HG02973 (cell line): ENCODE results near the gene FZD10.

ENCODE experiments used
- ATAC-seq: cut with Tn5 transposase; IDR thresholded peaks from one replicate; pipeline ENCODE4 v1.9.1; 2021; ENCODE audit warnings: moderate library complexity; ENCODE audit not compliant: unreplicated experiment

The FZD10 gene

DNA sequence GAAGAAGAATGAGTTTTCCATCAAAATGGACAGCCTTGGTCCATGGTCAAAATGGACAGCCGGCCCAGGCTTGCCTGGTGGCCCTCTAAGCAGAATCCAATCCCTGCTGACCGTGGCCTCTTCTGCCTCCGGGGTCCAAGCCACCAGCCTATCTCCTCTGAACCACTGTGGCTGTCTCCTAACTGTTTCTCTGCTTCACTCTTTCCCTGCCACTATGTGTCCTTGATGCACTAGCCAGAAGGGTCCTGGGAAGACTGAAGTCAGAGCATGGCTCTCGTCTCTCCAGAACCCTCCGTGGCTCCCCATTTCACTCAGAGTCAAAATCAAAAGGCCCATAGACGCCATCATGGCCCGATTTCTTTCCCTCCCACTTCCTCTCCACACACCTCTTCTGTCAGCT, 8.5 kb upstream of the FZD10 start:
- ATAC-seq: no peak

DNA sequence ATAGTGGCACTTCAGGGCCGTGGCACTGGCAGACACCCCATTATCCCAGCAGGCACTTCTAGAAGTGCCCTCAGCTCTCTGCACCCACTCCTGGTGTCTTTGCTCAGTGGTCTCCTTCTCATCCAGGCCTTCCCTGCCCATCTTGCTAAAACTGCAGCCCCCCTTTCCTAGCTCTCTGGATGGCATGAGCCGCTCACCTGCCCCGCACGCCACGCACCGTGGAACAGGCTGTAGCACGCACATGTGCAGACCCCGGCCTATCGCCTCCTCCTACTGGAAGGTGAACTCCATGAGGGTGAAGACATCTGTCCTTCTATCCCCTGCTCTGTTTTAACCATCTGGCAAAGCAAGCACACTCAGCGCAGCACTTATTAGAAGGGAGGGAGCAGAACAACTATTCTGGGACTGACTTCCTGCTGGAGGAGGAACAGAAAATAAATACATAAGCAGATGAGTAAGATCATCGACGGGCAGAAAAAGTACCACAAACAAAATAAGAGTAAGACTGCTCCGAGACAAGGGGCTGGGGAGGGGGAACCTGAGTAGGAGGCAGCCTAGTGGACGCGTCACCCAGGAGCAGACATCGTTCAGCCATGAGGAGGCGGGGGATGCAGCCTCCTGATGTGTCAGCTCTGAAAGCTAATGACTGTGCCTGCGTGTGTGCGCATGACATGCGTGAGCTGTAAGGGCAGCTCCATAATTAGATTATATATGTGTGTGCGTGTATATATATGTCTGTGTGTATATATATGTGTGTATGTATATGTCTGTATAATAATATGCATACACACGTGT, 7.8 kb upstream of the FZD10 start:
- ATAC-seq: no peak

DNA sequence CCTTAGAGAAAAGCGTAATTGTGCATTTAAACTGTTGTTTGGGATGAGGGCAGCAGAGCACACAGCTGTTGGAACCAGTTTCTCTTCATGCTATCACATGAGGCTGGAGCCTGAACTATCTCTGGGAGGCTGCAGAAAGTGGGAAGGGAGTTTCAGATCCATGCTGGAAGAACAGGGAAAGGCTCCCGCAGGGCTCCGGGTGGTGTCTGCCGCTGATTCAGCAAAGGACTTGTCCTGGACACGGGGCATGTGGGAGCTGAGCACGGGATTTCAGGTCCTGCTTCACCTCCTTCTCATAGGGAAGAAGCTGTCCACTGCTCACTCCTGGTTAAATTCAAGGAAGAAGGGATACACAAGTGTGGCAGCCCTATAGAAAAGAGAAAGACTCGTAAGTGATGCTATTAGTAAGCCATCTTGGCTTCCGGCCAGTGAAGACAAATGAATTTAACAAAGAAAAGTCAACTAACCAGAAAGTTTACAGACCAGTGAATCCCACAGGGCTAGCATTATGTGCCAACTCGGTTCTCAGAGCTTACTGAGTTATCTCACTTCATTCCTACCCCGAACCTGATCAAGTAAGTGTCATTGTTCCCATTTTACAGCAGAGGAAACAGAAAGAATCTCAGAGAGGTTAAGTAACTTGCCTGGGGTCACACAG, 6.7 kb upstream of the FZD10 start:
- ATAC-seq: no peak

DNA sequence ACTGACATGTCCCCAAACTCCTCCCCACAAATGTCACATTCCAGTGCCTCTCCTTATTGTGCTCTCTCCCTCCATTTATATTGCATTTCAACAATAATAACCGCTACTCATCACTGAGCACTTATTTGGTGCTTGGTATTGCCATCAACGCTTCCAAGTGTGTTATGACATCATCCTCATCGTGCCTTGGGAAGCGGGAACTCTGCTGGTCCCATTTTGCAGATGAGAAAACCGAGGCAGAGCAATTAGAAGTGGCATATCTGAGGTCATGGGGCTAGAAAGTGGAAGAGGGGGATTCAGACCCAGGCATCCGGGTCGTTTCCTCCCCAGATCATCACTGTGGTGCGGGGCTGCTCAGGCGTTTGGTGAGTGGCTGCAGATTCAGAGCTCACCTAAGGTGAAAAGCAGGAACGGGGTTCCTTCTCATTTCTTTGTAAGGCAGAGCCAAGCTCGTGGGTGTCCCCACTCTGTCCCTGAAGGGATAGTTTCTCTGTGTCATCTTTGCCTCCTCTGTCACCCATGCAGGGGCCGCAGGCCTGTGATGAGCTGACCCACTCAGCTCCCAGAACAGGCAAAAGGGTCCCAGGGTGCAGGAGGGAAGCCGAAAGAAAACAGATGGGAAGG, 5.5 kb upstream of the FZD10 start:
- no peak for ATAC-seq

DNA sequence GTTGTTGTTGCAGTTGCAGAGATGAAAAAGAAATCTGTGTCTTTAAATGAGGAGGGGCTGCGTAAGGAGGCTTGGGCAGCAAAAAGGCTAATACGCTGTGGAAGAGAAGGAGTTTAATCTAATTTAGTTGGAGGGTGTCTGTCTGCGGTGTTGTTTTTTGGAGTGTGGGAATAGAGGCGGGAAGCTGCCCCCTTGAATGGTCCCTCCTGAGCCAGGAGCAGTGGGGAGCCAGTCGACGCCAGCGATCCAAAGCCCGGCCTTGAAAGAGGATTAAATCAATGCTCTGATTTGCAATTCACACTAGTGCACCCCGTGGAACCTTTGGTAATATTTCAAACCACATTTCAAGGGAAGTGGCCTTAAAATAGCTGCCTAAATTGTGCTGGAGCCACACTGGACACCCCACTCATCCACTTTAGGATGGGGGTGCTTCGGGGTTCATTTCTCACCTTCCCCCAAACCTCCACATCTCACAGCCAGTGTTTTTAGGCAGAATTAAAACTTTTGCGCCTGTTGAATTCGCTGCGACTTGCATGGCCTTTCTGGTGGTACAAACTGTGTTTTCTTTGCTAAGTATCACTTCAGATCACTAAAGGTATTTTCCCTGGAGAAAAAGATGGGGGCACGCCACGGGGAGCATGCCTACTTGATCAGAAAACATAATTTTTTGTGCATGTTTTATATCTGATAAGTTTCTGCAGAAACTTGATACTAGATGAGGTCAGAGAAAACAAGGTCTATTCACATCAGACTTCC, 4.1 kb upstream of the FZD10 start:
- ATAC-seq: no peak

DNA sequence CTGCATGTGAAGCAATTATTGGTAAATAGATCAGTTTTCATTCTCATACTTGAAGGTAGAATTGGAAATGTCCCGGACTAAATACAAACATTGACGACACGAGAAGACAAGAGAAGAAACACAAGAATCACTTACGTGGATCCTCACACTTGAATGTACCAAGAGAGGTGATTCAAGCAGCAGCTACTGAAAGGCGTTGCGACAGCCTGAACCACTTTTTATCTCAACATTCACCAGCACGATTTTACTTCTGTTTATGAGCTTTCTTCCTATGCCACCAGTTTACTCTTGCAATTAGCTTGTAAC, 3.6 kb upstream of the FZD10 start:
- no peak for ATAC-seq

DNA sequence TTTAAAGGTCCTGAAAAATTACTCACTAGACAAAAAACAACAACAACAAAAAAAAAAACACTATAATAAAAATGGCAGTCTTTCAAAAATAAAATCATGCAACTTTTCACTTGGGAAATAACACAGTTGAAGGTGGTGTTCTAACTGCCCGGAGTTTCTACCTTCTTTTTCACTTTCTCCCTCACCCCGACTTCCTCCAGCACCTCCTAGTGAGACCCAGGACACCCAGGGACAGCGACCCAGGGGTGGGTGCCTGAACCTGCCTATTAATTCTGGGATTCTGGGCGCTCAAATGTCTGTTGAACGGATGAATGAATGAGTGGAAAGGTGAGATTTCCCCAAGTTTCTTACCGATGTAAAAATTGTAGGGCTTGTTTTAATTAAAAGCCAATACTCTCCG, 2.0 kb upstream of the FZD10 start:
- no peak for ATAC-seq

DNA sequence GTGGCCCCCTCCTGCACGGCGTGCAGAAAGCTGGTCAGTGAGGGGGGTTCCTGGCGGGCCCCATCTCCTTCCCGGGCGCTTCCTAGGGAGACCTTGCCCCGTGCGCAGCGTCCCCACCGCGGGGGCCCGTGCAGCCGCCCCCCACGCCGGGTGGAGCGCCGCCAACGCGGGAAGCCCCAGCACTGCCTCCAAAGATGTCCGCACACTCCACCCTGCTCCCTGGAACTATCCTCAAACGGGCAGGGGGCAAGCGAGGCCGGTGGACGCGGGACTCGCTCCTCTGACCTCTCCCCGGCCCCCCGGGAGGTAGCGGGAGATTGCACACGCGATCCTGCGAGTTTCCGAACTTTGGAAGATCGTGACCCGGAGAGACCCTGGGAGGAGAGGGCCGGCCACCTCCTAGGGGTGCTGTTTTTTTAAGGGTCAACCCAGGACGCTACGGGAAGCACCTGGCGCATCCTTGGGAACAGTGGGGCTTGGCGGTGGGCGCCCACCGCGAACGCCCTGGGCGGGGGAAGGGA, 1.5 kb upstream of the FZD10 start:
- ATAC-seq: no peak

DNA sequence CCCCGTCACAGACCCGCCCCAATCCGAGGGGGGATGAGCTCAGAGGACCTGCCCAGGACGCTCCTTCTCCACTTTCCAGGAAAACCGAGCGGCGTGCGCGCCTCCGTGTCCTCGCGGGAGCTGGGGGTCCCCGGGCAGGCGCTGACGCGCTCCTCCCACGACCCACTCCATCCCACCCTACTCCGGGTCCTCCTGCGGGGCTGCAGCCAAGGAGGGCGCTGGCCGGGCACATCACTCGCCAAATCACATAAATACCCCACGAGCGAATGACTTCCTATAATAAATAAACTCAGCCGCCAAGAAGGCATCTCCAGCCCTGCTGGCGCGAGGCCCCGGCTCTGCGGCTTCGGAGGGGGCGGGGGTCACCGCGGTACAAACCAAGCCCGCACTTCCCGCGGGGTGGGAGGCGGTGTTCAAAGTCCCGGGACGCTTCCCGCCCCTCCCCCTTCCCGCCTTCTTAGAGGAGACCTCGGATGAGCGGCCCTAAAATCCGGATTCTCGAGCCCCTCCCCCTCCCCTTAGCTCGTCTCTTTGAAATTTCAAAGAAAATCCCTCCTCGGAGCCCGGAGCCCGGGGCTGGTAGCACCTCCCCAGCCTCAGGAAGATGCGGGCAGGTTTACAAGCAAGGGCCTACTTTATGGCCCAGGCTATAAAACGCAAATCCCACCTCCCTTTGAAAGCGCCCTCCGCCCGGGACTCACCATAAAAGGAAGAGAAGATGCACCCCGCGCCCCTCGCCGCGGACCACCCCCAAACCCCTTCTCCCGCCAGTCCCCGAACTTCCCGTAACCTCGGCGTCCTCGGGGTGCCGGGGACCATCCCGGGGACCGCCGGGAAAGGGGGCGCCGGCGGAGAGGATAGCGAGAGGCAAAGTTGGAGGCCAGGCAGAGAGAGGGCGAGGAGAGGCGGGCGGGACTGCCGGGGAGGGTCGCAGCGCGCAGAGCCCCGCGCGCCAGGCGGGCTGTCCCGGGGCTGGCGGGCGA, 712 bp upstream of the FZD10 start:
- no peak for ATAC-seq

DNA sequence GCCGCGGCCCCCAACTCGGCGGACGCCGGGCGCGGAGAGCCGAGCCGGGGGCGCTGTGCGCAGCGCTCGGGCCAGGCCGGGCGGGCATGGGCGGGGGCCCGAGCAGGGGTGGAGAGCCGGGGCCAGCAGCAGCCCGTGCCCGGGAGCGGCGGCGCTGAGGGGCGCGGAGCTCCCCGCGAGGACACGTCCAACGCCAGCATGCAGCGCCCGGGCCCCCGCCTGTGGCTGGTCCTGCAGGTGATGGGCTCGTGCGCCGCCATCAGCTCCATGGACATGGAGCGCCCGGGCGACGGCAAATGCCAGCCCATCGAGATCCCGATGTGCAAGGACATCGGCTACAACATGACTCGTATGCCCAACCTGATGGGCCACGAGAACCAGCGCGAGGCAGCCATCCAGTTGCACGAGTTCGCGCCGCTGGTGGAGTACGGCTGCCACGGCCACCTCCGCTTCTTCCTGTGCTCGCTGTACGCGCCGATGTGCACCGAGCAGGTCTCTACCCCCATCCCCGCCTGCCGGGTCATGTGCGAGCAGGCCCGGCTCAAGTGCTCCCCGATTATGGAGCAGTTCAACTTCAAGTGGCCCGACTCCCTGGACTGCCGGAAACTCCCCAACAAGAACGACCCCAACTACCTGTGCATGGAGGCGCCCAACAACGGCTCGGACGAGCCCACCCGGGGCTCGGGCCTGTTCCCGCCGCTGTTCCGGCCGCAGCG, 639 bp downstream of the FZD10 start:
- ATAC-seq: no peak

DNA sequence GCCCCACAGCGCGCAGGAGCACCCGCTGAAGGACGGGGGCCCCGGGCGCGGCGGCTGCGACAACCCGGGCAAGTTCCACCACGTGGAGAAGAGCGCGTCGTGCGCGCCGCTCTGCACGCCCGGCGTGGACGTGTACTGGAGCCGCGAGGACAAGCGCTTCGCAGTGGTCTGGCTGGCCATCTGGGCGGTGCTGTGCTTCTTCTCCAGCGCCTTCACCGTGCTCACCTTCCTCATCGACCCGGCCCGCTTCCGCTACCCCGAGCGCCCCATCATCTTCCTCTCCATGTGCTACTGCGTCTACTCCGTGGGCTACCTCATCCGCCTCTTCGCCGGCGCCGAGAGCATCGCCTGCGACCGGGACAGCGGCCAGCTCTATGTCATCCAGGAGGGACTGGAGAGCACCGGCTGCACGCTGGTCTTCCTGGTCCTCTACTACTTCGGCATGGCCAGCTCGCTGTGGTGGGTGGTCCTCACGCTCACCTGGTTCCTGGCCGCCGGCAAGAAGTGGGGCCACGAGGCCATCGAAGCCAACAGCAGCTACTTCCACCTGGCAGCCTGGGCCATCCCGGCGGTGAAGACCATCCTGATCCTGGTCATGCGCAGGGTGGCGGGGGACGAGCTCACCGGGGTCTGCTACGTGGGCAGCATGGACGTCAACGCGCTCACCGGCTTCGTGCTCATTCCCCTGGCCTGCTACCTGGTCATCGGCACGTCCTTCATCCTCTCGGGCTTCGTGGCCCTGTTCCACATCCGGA, 1.4 kb downstream of the FZD10 start:
- no peak for ATAC-seq

DNA sequence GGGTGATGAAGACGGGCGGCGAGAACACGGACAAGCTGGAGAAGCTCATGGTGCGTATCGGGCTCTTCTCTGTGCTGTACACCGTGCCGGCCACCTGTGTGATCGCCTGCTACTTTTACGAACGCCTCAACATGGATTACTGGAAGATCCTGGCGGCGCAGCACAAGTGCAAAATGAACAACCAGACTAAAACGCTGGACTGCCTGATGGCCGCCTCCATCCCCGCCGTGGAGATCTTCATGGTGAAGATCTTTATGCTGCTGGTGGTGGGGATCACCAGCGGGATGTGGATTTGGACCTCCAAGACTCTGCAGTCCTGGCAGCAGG, 1.9 kb downstream of the FZD10 start:
- ATAC-seq: no peak

DNA sequence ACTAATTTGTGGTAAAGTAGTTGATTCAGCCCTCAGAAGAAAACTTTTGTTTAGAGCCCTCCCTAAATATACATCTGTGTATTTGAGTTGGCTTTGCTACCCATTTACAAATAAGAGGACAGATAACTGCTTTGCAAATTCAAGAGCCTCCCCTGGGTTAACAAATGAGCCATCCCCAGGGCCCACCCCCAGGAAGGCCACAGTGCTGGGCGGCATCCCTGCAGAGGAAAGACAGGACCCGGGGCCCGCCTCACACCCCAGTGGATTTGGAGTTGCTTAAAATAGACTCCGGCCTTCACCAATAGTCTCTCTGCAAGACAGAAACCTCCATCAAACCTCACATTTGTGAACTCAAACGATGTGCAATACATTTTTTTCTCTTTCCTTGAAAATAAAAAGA, 2.7 kb downstream of the FZD10 start:
- ATAC-seq: no peak

DNA sequence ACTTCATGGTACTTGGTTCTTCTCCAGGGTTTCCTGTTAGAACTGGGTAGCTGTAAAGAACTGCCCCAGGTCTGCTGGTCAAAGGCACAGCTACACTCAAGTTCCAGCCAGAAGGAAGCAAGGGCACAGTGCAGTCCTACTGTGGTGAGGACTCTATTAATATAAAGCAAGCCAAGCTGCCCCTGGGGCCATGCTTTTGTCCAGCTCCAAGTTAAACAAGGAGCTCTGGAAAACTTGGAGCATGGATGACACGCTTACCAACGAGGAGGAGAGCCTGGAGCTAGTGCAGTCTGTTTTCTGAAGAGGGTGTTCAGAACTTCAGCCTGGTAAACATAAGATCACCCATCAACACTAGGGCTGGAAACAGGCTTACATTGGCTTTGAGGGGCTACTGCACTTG, 4.0 kb downstream of the FZD10 start:
- no peak for ATAC-seq

DNA sequence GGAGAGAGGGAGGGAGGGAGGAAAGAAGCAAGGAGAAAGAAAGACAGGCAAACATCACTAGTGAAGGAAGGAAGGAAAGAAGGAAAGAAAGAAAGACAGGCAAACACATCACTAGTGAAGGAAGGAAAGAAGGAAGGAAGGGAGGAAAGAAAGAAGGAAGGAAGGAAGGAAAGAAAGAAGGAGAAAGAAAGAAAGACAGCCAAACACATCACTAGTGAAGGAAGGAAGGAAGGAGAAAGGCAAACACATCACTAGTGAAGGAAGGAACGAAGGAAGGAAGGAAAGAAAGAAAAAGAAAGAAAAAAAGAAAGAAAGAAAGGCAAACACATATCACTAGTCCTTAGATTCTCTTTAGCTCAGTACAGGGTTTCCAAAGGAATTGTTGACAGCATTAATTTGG, 5.3 kb downstream of the FZD10 start:
- no peak for ATAC-seq

DNA sequence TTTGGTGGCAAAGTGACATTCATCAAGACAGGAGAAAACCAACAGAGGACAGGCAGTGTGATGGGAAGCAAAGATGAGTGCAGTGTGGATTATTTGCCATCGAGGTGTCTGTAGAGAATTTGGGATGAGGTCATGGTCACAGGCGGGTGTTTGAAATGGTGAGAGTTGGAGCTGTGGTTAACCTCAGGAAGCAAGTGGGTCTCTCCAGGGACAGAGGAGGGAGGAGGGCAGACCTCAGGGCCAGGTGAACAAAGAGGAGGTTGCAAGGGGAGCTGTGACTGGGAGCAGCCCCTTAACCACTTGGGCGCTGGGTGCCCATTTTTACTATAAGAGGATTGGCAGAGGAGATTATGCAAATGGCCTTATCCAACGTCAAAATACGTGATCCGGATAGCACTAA, 7.0 kb downstream of the FZD10 start:
- ATAC-seq: no peak

DNA sequence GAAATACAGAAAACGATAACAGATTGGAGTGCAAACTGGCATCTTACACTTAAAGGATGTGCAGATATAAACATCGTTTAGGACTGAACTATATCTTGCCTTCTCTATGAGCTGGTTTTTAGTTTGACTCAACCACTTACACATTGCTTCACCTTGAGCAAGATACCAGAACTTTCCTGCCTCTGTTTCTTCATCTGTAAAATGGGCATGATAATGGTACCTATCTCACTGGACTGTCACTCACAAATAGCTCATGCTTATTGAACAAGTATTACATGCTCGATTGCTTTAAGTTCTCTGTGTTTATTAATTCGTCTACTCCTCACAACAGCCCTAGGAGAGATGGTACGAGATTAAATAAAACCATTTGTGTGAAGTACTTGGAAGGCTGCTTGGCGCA, 7.7 kb downstream of the FZD10 start:
- ATAC-seq: no peak

DNA sequence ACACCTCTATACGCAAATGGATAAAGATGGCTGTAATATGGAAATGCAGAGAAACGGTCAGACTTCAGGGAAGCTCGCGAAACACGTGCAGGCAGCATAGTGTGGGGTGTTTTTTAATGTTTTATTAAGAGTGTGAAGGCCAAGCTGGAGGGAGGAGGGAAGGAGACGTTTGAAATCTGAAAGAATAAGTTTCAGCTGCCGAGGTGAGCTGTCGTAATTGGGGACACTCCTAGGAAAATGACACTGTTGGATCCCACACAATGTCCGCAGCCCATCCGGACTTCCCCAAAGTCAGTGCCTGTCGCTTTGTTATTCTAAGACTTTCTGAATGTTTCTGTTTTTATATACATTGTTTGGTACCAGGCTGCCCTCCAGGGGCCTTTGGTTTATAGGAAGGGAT, 8.3 kb downstream of the FZD10 start:
- ATAC-seq: no peak

DNA sequence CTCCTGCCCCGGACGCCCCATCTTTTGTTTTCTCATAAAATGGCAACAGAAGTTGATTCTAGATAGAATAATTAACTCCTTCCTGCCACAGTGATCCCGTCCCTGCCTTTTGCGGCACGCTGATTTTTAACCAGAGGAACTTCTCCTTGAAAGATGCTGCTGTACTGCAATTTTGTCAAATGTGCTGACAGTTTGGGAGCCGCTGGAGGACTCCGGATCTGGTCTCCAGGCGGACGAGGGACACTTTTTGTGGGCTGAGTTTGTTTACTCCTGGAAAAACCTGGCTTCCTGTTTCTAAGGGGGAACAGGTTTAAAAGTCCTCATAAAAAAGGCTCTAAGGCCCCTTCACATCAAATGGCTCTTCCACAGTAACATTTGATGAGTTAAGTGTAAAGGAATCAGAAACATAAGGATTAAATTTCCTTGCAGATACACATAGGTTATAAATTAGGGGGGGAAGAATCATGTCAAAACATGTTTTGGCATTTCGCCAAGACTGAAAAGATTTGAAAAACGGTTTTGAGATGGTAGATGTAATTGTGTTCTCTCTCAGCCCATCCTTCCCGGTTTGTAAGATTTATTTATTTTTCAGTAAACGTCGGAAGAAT, 15.5 kb downstream of the FZD10 start:
- no peak for ATAC-seq
